K562 (cell line): ENCODE results near the gene RAB6A. TPM values are rescaled to one million over a fixed set of nuclear protein-coding genes. Genes with fewer than 3 reads are reported as not detected.

Source experiments
- BRD4 ChIP-seq: fragments of 200-600 bp; sonication (generic); IDR thresholded peaks from 2 replicates; pipeline ENCODE4 v1.6.1; 2017; ENCODE audit warnings: inconsistent platforms
- FIP1L1 ChIP-seq: fragments of 200-400 bp; formaldehyde crosslinking; IDR thresholded peaks from 2 replicates; pipeline ENCODE4 v1.6.1; 2018; ENCODE audit warnings: mild to moderate bottlenecking, low read depth, low read length; ENCODE audit not compliant: poor library complexity, severe bottlenecking
- KAT7 ChIP-seq: sonication (generic); formaldehyde crosslinking; IDR thresholded peaks from 2 replicates; pipeline ENCODE4 v1.8.0; 2022; ENCODE audit warnings: missing genetic modification reagents, mild to moderate bottlenecking, borderline replicate concordance
- L3MBTL2 ChIP-seq: fragments of 450-650 bp; IDR thresholded peaks from 2 replicates; pipeline ENCODE4 v1.6.1; 2016; ENCODE audit warnings: mild to moderate bottlenecking, moderate library complexity
- PHTF2 ChIP-seq: fragments of 250-450 bp; sonication (Bioruptor Pico); IDR thresholded peaks from 2 replicates; pipeline ENCODE4 v1.5.0; 2021; ENCODE audit warnings: mild to moderate bottlenecking
- POLR2G ChIP-seq: fragments of 200-400 bp; formaldehyde crosslinking; IDR thresholded peaks from 2 replicates; pipeline ENCODE4 v1.6.1; 2017; ENCODE audit warnings: low read depth, mild to moderate bottlenecking, antibody characterized with exemption, low read length, moderate library complexity
- PPARD ChIP-seq: fragments of 250-450 bp; sonication (Bioruptor Pico); IDR thresholded peaks from 2 replicates; pipeline ENCODE4 v1.8.0; 2022; ENCODE audit warnings: inconsistent platforms, mild to moderate bottlenecking, moderate library complexity
- XRCC3 ChIP-seq: fragments of 450-650 bp; IDR thresholded peaks from 2 replicates; pipeline ENCODE4 v1.6.1; 2017; ENCODE audit warnings: mild to moderate bottlenecking, moderate library complexity
- ZNF232 ChIP-seq: sonication (generic); formaldehyde crosslinking; IDR thresholded peaks from 2 replicates; pipeline ENCODE4 v1.8.0; 2022; ENCODE audit warnings: mild to moderate bottlenecking, missing genetic modification reagents
- ZNF444 ChIP-seq: fragments of 250-450 bp; sonication (Bioruptor Pico); IDR thresholded peaks from 2 replicates; pipeline ENCODE4 v1.4.0; 2020; ENCODE audit warnings: mild to moderate bottlenecking, moderate library complexity
- ZNF584 ChIP-seq: fragments of 200-800 bp; sonication (Bioruptor generic); IDR thresholded peaks from 2 replicates; pipeline ENCODE4 v1.6.1; 2016; ENCODE audit warnings: low read depth, mild to moderate bottlenecking, missing genetic modification characterization, missing compliant biosample characterization
- ZSCAN32 ChIP-seq: fragments of 450-650 bp; formaldehyde crosslinking; IDR thresholded peaks from 2 replicates; pipeline ENCODE4 v1.4.0; 2020; ENCODE audit warnings: mild to moderate bottlenecking, moderate library complexity
- polyA plus RNA-seq, 8 experiments: library from polyadenylated mRNA; depleted of rRNA in 4 of 8; stranded (reverse) in 5 of 8; unstranded in 3 of 8; fragments of >200 nt; fragmentation: Nextera tagmentation in 2 of 8; fragmentation: Illumina TruSeq in 1 of 8; extraction: Ambion mirVana in 2 of 8; extraction: Trizol in 1 of 8; gene quantifications; 2 replicates each; pipeline versions ENCODE4 v1.2.1 to v1.2.3, GENCODE V29; 2011 to 2014; ENCODE audit warnings: inconsistent platforms in 1 of 8, missing spikeins in 1 of 8
- total RNA-seq, 7 experiments: library from RNA; depleted of rRNA in 6 of 7; stranded (reverse); fragments of >200 nt in 6 of 7; fragmentation: Illumina TruSeq in 2 of 7; extraction: Trizol in 2 of 7; gene quantifications; 2 replicates each; pipeline versions ENCODE4 v1.2.1 to v1.2.3, GENCODE V29; 2011 to 2021; ENCODE audit warnings: low replicate concordance in 1 of 7
- TF ChIP-seq, protein P1 (sequence below): fragments of 250-450 bp; sonication (Bioruptor Pico); IDR thresholded peaks from 2 replicates; pipeline ENCODE4 v1.8.0; 2022; ENCODE audit warnings: inconsistent platforms, mild to moderate bottlenecking, moderate library complexity, borderline replicate concordance
- TF ChIP-seq, protein P2 (sequence below): sonication (generic); formaldehyde crosslinking; IDR thresholded peaks from 2 replicates; pipeline ENCODE4 v1.8.1; 2023; ENCODE audit warnings: mild to moderate bottlenecking, missing genetic modification reagents
- TF ChIP-seq, protein P3 (sequence below), 2 experiments: fragments of 450-650 bp; conservative IDR thresholded peaks; 2 replicates each; pipeline ENCODE4 v1.6.1; 2017; ENCODE audit warnings: mild to moderate bottlenecking in 2 of 2, moderate library complexity in 2 of 2

Gene RAB6A
- total and polyA plus RNA-seq, 9 of the 15 experiments (the other 6 are each of a cell fraction or from before 2014, with no cell fraction given) = 14.0 to 95.3 (median 45.4) TPM

DNA sequence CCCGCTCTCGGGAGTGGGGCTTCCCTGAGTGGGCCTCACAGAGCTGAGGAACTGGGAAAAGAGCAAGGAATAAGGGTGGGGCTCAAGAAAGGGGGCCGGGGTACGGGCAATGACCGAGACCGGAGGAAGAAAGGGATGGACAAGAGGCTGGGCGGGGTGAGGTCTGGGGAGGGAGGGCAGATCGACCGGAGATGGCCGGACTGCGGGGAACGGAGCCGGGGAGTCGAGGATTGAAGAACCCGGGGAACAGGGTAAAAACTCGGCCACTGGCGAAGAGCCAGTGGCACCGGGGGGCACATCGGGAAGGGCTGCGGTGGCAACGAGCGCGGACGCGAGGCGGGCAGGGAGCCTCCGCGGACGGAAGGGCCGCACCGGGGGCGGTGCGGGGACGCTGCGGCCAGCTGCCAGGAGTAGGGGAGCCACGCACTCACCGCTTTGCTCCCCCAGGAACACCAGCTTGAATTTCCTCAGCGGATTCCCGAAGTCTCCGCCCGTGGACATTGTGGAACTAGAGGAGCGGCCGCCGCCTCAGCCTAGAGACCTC lies 667 bp downstream of the RAB6A start (continued):
- TF ChIP-seq, protein P1, sequence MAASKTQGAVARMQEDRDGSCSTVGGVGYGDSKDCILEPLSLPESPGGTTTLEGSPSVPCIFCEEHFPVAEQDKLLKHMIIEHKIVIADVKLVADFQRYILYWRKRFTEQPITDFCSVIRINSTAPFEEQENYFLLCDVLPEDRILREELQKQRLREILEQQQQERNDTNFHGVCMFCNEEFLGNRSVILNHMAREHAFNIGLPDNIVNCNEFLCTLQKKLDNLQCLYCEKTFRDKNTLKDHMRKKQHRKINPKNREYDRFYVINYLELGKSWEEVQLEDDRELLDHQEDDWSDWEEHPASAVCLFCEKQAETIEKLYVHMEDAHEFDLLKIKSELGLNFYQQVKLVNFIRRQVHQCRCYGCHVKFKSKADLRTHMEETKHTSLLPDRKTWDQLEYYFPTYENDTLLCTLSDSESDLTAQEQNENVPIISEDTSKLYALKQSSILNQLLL (CRISPR knock-in tag) = no peak
- TF ChIP-seq POLR2G (no peak), PHTF2 (CRISPR knock-in tag) (no peak), ZNF444 (CRISPR knock-in tag) (no peak), L3MBTL2 (no peak), ZNF584 (CRISPR knock-in tag) (0 out of 2 replicates have a peak, but pooled peaks have one; percentile 14), XRCC3 (no peak), BRD4 (no peak), PPARD (CRISPR knock-in tag) (no peak), KAT7 (CRISPR knock-in tag) (no peak), ZNF232 (CRISPR knock-in tag) (0 out of 2 replicates have a peak, but pooled peaks have one; percentile 81), ZSCAN32 (no peak), FIP1L1 (peak; percentile 12)
- TF ChIP-seq, protein P2, sequence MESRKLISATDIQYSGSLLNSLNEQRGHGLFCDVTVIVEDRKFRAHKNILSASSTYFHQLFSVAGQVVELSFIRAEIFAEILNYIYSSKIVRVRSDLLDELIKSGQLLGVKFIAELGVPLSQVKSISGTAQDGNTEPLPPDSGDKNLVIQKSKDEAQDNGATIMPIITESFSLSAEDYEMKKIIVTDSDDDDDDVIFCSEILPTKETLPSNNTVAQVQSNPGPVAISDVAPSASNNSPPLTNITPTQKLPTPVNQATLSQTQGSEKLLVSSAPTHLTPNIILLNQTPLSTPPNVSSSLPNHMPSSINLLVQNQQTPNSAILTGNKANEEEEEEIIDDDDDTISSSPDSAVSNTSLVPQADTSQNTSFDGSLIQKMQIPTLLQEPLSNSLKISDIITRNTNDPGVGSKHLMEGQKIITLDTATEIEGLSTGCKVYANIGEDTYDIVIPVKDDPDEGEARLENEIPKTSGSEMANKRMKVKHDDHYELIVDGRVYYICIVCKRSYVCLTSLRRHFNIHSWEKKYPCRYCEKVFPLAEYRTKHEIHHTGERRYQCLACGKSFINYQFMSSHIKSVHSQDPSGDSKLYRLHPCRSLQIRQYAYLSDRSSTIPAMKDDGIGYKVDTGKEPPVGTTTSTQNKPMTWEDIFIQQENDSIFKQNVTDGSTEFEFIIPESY = peak; percentile 25; the same call in 1 of the 2 replicates
- TF ChIP-seq, protein P3, sequence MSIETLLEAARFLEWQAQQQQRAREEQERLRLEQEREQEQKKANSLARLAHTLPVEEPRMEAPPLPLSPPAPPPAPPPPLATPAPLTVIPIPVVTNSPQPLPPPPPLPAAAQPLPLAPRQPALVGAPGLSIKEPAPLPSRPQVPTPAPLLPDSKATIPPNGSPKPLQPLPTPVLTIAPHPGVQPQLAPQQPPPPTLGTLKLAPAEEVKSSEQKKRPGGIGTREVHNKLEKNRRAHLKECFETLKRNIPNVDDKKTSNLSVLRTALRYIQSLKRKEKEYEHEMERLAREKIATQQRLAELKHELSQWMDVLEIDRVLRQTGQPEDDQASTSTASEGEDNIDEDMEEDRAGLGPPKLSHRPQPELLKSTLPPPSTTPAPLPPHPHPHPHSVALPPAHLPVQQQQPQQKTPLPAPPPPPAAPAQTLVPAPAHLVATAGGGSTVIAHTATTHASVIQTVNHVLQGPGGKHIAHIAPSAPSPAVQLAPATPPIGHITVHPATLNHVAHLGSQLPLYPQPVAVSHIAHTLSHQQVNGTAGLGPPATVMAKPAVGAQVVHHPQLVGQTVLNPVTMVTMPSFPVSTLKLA (conservative IDR thresholded peaks at IDR 0.05) = 0 out of 4 replicates have a peak, but pooled peaks of 1 of the 2 experiments have one; percentile 30
